H9 (cell line): ENCODE results near the gene CLMP. TPM values are rescaled to one million over a fixed set of nuclear protein-coding genes. Genes with fewer than 3 reads are reported as not detected.

Experiments used
- DNase-seq: peaks from one replicate; pipeline ENCODE4 v3.0.0-alpha.2; 2017
- H2AFZ ChIP-seq: one replicate; pipeline ENCODE4 v1.6.1; 2013; ENCODE audit warnings: mild to moderate bottlenecking, low read length, control low read depth, moderate library complexity
- H2AK5ac ChIP-seq: 2 replicates; pipeline ENCODE4 v1.6.1; 2013; ENCODE audit warnings: low read length, control low read depth, mixed read lengths; ENCODE audit not compliant: insufficient read length
- H2BK120ac ChIP-seq: one replicate; pipeline ENCODE4 v1.6.1; 2013; ENCODE audit warnings: low read depth, mild to moderate bottlenecking, low read length, control low read depth, inconsistent platforms; ENCODE audit not compliant: poor library complexity, severe bottlenecking
- H2BK12ac ChIP-seq: 2 replicates; pipeline ENCODE4 v1.6.1; 2013; ENCODE audit warnings: low read length, control low read depth, mixed read lengths, low read depth; ENCODE audit not compliant: insufficient read length
- H2BK15ac ChIP-seq: 2 replicates; pipeline ENCODE4 v1.6.1; 2013; ENCODE audit warnings: low read depth, low read length, control low read depth
- H2BK20ac ChIP-seq: one replicate; pipeline ENCODE4 v1.6.1; 2013; ENCODE audit warnings: low read depth, mild to moderate bottlenecking, low read length, control low read depth, inconsistent platforms; ENCODE audit not compliant: poor library complexity, severe bottlenecking
- H2BK5ac ChIP-seq: 2 replicates; pipeline ENCODE4 v1.6.1; 2013; ENCODE audit warnings: low read length, control low read depth, mixed read lengths; ENCODE audit not compliant: insufficient read length
- H3K14ac ChIP-seq: 2 replicates; pipeline ENCODE4 v1.6.1; 2013; ENCODE audit warnings: low read length, control low read depth; ENCODE audit not compliant: insufficient read depth
- H3K18ac ChIP-seq: 2 replicates; pipeline ENCODE4 v1.6.1; 2013; ENCODE audit warnings: low read depth, mild to moderate bottlenecking, mixed read lengths, low read length, control low read depth; ENCODE audit not compliant: insufficient read length
- H3K23ac ChIP-seq: 2 replicates; pipeline ENCODE4 v1.6.1; 2013; ENCODE audit warnings: low read length, control low read depth, mixed read lengths, low read depth; ENCODE audit not compliant: insufficient read length
- H3K23me2 ChIP-seq: 2 replicates; pipeline ENCODE4 v1.6.1; 2013; ENCODE audit warnings: low read depth, mild to moderate bottlenecking, mixed read lengths, low read length, control low read depth; ENCODE audit not compliant: insufficient read length, poor library complexity, severe bottlenecking
- H3K27ac ChIP-seq: 2 replicates; pipeline ENCODE4 v1.5.1; 2013; ENCODE audit warnings: low read length, control low read depth, mixed read lengths, low read depth; ENCODE audit not compliant: insufficient read length
- H3K27me3 ChIP-seq: 2 replicates; pipeline ENCODE4 v1.6.1; 2013; ENCODE audit warnings: low read length, control low read depth, inconsistent platforms; ENCODE audit not compliant: insufficient read depth
- H3K4ac ChIP-seq: 2 replicates; pipeline ENCODE4 v1.6.1; 2013; ENCODE audit warnings: low read depth, mild to moderate bottlenecking, control low read depth, inconsistent platforms, low read length, moderate library complexity
- H3K4me1 ChIP-seq: 2 replicates; pipeline ENCODE4 v1.6.1; 2013; ENCODE audit warnings: low read length, control low read depth, inconsistent platforms; ENCODE audit not compliant: insufficient read depth
- H3K4me2 ChIP-seq: 2 replicates; pipeline ENCODE4 v1.6.1; 2013; ENCODE audit warnings: low read length, control low read depth, mixed read lengths; ENCODE audit not compliant: insufficient read length, insufficient read depth
- H3K56ac ChIP-seq: 2 replicates; pipeline ENCODE4 v1.6.1; 2013; ENCODE audit warnings: low read depth, mild to moderate bottlenecking, mixed read lengths, low read length, control low read depth; ENCODE audit not compliant: insufficient read length
- H3K79me1 ChIP-seq: 2 replicates; pipeline ENCODE4 v1.6.1; 2013; ENCODE audit warnings: low read depth, mild to moderate bottlenecking, moderate library complexity, low read length, control low read depth, inconsistent platforms; ENCODE audit not compliant: insufficient read depth, poor library complexity, severe bottlenecking
- H3K79me2 ChIP-seq: 2 replicates; pipeline ENCODE4 v1.6.1; 2013; ENCODE audit warnings: low read length, control low read depth, inconsistent platforms; ENCODE audit not compliant: insufficient read depth
- H3K9ac ChIP-seq: 2 replicates; pipeline ENCODE4 v1.6.1; 2013; ENCODE audit warnings: low read length, control low read depth, mixed read lengths; ENCODE audit not compliant: insufficient read length; ENCODE audit errors: extremely low read depth
- H3K9me3 ChIP-seq: one replicate; pipeline ENCODE4 v1.6.1; 2013; ENCODE audit warnings: low read depth, low read length, inconsistent platforms; ENCODE audit not compliant: control insufficient read depth
- H3T11ph ChIP-seq: one replicate; pipeline ENCODE4 v1.6.1; 2013; ENCODE audit warnings: mild to moderate bottlenecking, low read length, control low read depth, inconsistent platforms
- H4K20me1 ChIP-seq: one replicate; pipeline ENCODE4 v1.6.1; 2013; ENCODE audit not compliant: control insufficient read depth, insufficient read length, insufficient read depth
- H4K5ac ChIP-seq: 2 replicates; pipeline ENCODE4 v1.6.1; 2013; ENCODE audit warnings: low read depth, mild to moderate bottlenecking, mixed read lengths, low read length, control low read depth; ENCODE audit not compliant: insufficient read length
- H4K8ac ChIP-seq: replicated peaks from 2 replicates; pipeline ENCODE4 v1.6.1; 2013; ENCODE audit warnings: low read length, control low read depth, mixed read lengths, low read depth; ENCODE audit not compliant: insufficient read length
- H4K91ac ChIP-seq: 2 replicates; pipeline ENCODE4 v1.6.1; 2013; ENCODE audit warnings: low read depth, mild to moderate bottlenecking, moderate library complexity, mixed read lengths, low read length, control low read depth; ENCODE audit not compliant: insufficient read length
- H3K27ac Mint-ChIP-seq, 3 experiments: 2 replicates in 2 of 3; 3 replicates in 1 of 3; pipeline ENCODE4 v1.8.0; 2020 to 2021; ENCODE audit warnings: mixed read lengths in 3 of 3, mild to moderate bottlenecking in 1 of 3, moderate library complexity in 1 of 3
- H3K27me3 Mint-ChIP-seq: 2 replicates; pipeline ENCODE4 v1.8.0; 2021; ENCODE audit warnings: low read depth, mild to moderate bottlenecking, moderate library complexity, mixed read lengths
- H3K36me3 Mint-ChIP-seq, 3 experiments: 2 replicates in 2 of 3; 3 replicates in 1 of 3; pipeline ENCODE4 v1.8.0; 2020 to 2021; ENCODE audit warnings: low read depth in 3 of 3, mixed read lengths in 3 of 3; ENCODE audit not compliant: insufficient read depth in 1 of 3
- H3K4me1 Mint-ChIP-seq, 2 experiments: 2 replicates each; pipeline ENCODE4 v1.8.0; 2020; ENCODE audit warnings: mixed read lengths in 2 of 2
- H3K4me3 Mint-ChIP-seq, 2 experiments: 2 replicates in 1 of 2; 3 replicates in 1 of 2; pipeline ENCODE4 v1.8.0; 2020 to 2021; ENCODE audit warnings: mild to moderate bottlenecking in 2 of 2, mixed read lengths in 2 of 2, moderate library complexity in 1 of 2
- H3K9me3 Mint-ChIP-seq, 2 experiments: 2 replicates in 1 of 2; 3 replicates in 1 of 2; pipeline ENCODE4 v1.8.0; 2020; ENCODE audit warnings: mild to moderate bottlenecking in 2 of 2, mixed read lengths in 2 of 2, moderate library complexity in 1 of 2
- WGBS: extraction: QIAGEN DNeasy Blood & Tissue Kit; methylation state at CpG from one replicate; pipeline ENCODE4 v1.1.7; 2013; ENCODE audit warnings: missing lambda C conversion rate, low lambda C conversion rate, mixed read lengths; ENCODE audit not compliant: insufficient read length; ENCODE audit errors: extremely low coverage; 5-methylcytosine and 5-hydroxymethylcytosine counted together
- total RNA-seq: library from RNA; stranded (reverse); gene quantifications from 2 replicates; pipeline ENCODE4 v1.2.1, GENCODE V29; 2021
- TF ChIP-seq, protein P1 (sequence below): fragments of 200-600 bp; sonication (generic); conservative IDR thresholded peaks from 3 replicates; pipeline ENCODE4 v1.8.0; 2021; ENCODE audit warnings: antibody characterized with exemption, mild to moderate bottlenecking

CLMP gene
- total RNA-seq, 1 experiment from 2014 or later = 13.8 TPM

DNA sequence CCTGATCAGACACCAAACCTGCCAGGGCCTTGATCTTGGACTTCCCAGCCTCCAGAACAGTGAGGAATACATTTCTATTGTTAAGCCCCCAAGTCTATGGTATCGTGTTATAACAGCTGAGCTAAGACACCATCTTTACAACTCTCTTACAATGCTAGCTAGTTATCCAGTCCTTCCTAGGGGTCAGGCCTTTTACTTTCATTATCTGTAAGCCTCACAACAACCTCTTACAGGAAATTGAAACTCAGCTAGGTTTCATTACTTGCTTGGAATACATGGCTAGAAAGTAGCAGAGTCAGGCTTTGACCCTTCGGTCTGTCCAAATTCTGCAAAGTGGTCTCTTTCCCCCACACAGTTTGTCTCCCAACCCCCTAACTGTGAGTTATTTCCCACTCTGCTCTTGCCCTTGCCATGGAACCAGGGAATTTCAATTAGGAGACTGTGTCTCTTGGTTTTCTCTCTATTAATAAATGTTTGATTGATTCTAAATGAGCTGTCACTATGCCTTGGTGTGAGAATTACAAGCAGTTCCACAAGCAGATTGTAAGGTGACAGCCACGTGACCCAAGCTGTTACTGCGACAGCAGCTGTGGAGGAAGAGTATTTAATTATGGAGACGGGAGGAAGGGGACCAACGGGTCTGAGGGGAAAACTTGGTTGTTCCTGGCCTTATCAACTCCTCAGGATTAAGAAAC lies 38.4 kb upstream of the CLMP start:
- no peak overlapping the region for H2BK12ac ChIP-seq
- H4K8ac ChIP-seq = no peak overlapping the region
- no peaks in the 10 kb centered on the region for H3K79me1 ChIP-seq
- H3K27ac Mint-ChIP-seq = no peak overlapping the region
- no peaks in the 10 kb centered on the region for H3K9me3 Mint-ChIP-seq
- no peaks in the 10 kb centered on the region for H4K20me1 ChIP-seq
- no peak overlapping the region for H2BK5ac ChIP-seq
- DNase-seq = no peak
- H3T11ph ChIP-seq = no peak overlapping the region
- H3K27ac ChIP-seq = no peak overlapping the region
- H2BK20ac ChIP-seq = no peak overlapping the region
- peak overlapping the region; percentile 12 for H2AFZ ChIP-seq
- H3K4me1 Mint-ChIP-seq = peaks cover 11% of the 10 kb centered on the region in 2 experiments
- H3K27me3 ChIP-seq = no peaks in the 10 kb centered on the region
- no peak overlapping the region for H2BK120ac ChIP-seq
- no peaks in the 10 kb centered on the region for H3K79me2 ChIP-seq
- H3K4me1 ChIP-seq = peaks cover 7% of the 10 kb centered on the region; the same call in 1 of the 2 replicates
- no peak overlapping the region for H3K18ac ChIP-seq
- no peaks in the 10 kb centered on the region for H3K9me3 ChIP-seq
- H3K23ac ChIP-seq = no peak overlapping the region
- no peak overlapping the region for H3K56ac ChIP-seq
- no peak overlapping the region for H3K4ac ChIP-seq
- TF ChIP-seq, protein P1, sequence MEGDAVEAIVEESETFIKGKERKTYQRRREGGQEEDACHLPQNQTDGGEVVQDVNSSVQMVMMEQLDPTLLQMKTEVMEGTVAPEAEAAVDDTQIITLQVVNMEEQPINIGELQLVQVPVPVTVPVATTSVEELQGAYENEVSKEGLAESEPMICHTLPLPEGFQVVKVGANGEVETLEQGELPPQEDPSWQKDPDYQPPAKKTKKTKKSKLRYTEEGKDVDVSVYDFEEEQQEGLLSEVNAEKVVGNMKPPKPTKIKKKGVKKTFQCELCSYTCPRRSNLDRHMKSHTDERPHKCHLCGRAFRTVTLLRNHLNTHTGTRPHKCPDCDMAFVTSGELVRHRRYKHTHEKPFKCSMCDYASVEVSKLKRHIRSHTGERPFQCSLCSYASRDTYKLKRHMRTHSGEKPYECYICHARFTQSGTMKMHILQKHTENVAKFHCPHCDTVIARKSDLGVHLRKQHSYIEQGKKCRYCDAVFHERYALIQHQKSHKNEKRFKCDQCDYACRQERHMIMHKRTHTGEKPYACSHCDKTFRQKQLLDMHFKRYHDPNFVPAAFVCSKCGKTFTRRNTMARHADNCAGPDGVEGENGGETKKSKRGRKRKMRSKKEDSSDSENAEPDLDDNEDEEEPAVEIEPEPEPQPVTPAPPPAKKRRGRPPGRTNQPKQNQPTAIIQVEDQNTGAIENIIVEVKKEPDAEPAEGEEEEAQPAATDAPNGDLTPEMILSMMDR = no peak
- no peak overlapping the region for H4K91ac ChIP-seq
- no peak overlapping the region for H3K4me2 ChIP-seq
- H3K23me2 ChIP-seq = no peaks in the 10 kb centered on the region
- H3K9ac ChIP-seq = no peak overlapping the region
- no peak overlapping the region for H2BK15ac ChIP-seq
- H3K4me3 Mint-ChIP-seq = no peak overlapping the region
- no peak overlapping the region for H2AK5ac ChIP-seq
- H3K36me3 Mint-ChIP-seq = no peaks in the 10 kb centered on the region
- no CpG with 5 or more reads among the region's 6 CpGs for WGBS
- H3K27me3 Mint-ChIP-seq = no peaks in the 10 kb centered on the region; the same call in 1 of the 2 replicates
- no peak overlapping the region for H4K5ac ChIP-seq
- no peak overlapping the region for H3K14ac ChIP-seq
